ENCODE results near the gene GALNT10.

Gene GALNT10

GRCh38 chr5:154329519-154330040 is 139.0 kb downstream of the GALNT10 start:
- no peak for DNase-seq

DNA sequence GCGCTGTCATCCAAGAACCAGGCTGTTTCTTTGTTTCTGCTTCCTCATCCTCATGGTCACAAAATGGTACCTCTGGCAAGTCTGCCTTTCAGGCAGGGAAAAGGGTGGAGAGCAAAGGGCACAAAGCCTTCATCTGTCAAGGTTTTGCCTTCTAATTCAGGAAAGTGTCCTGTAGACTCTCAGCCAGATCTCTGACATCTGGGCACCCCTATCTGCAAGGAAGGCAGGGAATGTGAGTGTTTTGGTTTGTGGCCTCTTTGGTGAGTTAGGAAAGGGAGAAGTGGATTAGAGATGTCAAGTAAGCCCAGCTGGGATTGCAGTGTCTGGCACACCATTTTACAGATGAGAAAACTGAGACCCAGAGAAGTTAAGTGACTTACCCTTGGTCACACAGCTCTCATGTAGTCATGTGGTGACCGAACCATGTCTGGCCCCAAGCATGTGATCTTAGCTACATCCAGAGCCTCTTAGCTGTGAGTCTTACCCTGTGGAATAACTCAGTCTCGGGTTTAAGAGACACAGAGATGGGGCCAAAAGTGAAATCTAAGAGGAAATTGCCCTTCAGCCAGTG is 139.6 kb downstream of the GALNT10 start:
- DNase-seq, result no peak

- DNase-seq, result no peak
These were observed 140.7 kb downstream of the GALNT10 start for GRCh38 chr5:154331232-154331631.

GRCh38 chr5:154331924-154332323 is 141.4 kb downstream of the GALNT10 start:
- no peak for DNase-seq

- no peak for DNase-seq
These were observed 141.9 kb downstream of the GALNT10 start for GRCh38 chr5:154332451-154332850.

DNA sequence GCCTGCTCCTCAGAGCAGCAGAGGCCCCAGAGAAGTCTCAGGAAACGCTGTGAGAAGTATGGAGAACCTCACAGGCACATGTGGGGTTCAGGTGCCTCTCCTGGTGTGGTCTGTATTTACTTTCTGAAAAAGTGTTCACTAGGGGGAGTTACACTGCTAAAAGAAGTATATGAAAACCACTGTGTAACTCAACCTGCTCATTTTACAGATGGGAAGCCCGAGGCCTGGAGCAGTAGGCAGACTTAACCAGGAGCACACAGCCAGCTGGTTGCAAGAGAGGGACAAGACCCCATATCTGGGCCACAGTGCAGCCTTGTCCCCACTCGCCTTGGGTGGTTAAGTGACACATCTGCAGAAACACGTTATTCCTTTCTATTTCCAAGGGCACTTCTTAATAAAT is 142.5 kb downstream of the GALNT10 start:
- DNase-seq, result no peak

DNA sequence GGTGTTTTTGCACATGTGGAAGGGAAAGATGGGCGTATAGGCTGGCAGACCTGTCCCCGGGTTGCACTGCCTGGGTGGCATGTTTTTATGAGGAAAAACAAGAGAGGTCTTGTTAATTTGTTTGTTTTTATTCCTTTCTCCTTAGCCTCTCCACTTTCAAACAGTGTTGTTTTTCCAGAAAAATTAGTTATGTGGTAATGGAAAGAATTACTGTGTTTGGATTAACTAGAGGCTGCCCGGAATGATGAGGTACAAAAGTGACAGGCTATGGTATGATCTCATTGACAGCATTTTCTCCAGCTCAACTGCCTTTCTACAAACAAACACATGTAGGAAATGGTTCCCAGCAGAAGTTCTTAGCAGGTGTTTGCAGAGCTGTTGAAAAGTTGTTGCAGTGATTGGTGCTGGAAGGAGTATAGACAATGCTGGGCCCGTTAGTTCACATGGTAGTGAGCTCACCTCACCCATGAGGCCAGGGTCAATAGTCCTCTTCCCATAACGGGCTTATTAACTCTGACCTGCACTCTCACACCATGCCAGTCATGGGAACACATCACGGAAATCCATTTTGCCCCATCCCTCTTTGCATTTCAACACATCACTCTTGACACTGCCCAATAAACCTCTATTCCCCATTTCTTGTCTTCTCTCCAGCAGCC is 144.0 kb downstream of the GALNT10 start:
- no peak for DNase-seq

DNA sequence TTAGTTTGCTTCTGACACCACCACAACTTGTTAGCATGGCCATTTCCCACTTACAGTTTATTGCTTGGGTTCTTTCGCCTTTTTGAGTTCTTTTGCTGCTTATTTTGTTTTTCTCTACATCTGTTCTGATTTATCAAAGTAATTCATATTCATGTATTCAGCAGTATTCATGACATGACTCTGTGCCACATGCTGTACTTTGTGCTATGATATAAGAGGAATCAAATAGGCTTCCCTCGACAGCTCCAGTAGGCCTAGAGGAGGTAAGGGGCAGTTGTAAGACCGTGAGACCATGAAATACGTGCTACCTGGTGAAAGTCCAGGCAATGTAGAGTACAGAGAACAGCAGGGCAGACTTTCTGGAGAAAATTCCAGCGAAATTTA is 144.5 kb downstream of the GALNT10 start:
- DNase-seq, result no peak

- DNase-seq, result no peak
These were observed 151.1 kb downstream of the GALNT10 start for GRCh38 chr5:154341620-154342019.

- no peak for DNase-seq
These were observed 151.7 kb downstream of the GALNT10 start for GRCh38 chr5:154342211-154342610.

DNA sequence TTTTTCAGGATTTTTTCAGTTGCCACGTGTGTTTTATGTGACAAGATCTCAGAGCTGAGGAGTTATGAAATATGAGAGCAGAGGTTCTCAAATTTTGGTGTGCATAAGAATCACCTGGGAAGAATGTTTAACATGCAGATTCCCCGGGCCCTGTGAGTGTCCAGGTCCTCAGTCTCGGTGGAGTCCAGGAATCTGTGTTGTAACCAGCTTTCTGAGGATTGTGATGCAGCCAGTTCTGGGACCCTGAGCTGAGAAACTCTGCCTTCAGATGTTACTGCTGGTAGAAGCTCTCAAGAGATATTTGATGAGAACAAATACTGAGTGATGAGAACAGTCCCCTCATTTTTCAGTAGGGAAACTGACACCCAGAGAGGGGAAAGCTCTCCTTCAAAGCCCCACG is 152.4 kb downstream of the GALNT10 start:
- no peak for DNase-seq

GRCh38 chr5:154344461-154344860 is 153.9 kb downstream of the GALNT10 start:
- no peak for DNase-seq

DNA sequence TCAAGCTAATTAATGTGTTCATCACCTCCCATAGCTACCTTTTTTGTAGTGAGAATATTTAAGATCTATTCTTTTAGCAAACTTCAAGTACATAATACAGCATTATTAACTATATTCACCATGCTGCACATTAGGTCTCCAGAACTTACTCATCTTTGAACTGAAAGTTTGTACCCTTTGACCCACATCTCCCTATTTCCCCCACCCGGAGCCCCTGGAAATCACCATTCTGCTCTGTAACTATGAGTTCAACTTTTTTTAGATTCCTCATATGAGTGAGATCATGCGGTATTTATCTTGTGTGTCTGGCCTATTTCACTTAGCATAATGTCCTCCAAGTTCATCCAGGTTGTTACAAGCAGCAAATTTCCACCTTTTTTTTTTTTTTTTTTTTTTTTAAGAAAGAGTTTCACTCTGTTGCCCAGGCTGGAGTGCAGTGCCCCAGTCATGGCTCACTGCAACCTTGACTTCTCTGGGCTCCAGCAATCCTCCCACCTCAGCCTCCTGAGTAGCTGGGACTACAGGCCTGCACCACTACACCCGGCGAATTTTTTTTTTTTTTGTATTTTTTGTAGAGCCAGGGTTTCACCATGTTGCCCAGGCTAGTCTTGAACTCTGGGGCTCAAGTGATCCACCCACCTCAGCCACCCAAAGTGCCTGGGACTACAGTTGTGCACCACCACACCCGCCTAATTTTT is 154.9 kb downstream of the GALNT10 start:
- DNase-seq, result no peak

- no peak for DNase-seq
These were observed 155.9 kb downstream of the GALNT10 start for GRCh38 chr5:154346427-154346826.

- DNase-seq, result no peak
These were observed 159.2 kb downstream of the GALNT10 start for GRCh38 chr5:154349626-154350264.

GRCh38 chr5:154351141-154351540 is 160.6 kb downstream of the GALNT10 start:
- no peak for DNase-seq

- DNase-seq, result no peak
These were observed 161.0 kb downstream of the GALNT10 start for GRCh38 chr5:154351566-154351965.

DNA sequence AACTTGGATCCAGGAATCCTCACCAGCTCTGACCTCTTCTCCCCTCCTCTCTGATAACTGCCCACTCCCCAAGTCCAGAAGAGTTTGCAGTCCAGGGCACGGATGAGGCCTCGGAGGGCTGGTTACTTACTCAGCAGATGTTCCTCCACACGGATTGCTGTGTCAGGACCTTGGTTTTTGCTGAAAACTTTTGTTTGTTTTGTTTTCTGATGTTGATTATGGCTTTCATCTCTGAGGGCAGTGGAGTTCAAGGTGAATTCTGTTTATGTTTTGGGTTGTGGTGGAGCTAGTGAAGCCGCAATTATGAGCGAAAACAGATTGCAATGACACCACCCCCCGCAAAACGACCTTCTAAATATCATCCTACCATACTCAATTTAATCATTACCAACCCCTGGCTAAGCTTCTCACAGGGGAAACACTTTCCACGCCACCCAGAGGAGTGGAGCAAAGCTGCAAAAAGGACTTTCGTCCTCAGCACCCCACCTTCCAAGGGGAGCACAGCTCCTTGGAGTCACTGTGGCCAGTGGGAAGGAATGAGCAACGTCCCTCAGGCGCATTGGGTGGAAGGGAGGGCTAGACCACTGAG is 162.5 kb downstream of the GALNT10 start:
- DNase-seq, result no peak

DNA sequence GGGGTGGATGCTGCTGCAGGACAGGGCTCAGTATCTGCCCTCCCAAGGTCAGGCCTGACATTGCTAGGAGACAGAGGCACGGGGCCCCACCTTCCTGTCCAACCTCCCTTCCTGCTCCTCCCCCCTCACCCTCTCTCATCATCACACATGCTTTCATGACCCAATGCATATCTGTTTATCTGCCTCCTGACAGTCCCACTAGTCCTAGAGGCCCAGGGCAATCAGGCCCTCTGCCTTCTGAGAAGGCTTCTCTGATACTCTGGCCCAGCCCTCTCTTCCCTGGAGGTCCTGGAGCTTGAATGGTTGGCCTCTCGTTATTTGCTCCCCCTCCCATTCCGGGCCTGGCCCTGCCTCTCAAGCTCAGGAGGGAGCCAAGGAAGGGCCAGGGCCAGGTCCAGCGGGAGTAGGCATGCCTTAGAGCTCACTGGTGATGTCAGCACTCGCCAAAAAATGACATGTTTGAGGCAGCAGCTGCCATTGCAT is 164.6 kb downstream of the GALNT10 start:
- no peak for DNase-seq

- DNase-seq, result no peak
These were observed 165.6 kb downstream of the GALNT10 start for GRCh38 chr5:154356020-154356655.

- DNase-seq, result no peak
These were observed 166.4 kb downstream of the GALNT10 start for GRCh38 chr5:154356958-154357357.

- DNase-seq, result no peak
These were observed 168.1 kb downstream of the GALNT10 start for GRCh38 chr5:154358516-154359220.

All from stimulated activated CD4-positive, alpha-beta T cell treated with anti-CD3 and anti-CD28 coated beads, Interleukin-12 subunit alpha, Interleukin-12 subunit beta, amount 100 ng/mL, for 4 hours (primary cell).